CD14-positive monocyte (primary cell): ENCODE data around the gene NEUROD2. TPM values are rescaled to one million over a fixed set of nuclear protein-coding genes. Genes with fewer than 3 reads are reported as not detected.
A peak's percentile ranks its signal among the peaks of the same experiment; 100 is the strongest.

Experiments used
- DNase-seq, 3 donors: peaks; one replicate each; pipeline ENCODE4 v3.0.0-alpha.2; 2011 to 2022
- H2AFZ ChIP-seq: 2 replicates; pipeline ENCODE4 v1.6.0; 2012; ENCODE audit warnings: mild to moderate bottlenecking, low read depth, low read length, inconsistent platforms; ENCODE audit not compliant: insufficient read depth, poor library complexity, severe bottlenecking
- H3K27ac ChIP-seq, 2 donors: 1 replicate in 1 of 2; 2 replicates in 1 of 2; pipeline ENCODE4 v1.5.1; 2012 to 2013; ENCODE audit warnings: low read length in 2 of 2, control low read depth in 1 of 2, inconsistent platforms in 1 of 2, low read depth in 1 of 2, mild to moderate bottlenecking in 1 of 2
- H3K27me3 ChIP-seq, 2 donors: one replicate each; pipeline versions ENCODE4 v1.6.0 to v1.6.1; 2011 to 2013; ENCODE audit warnings: low read length in 2 of 2; ENCODE audit not compliant: control insufficient read depth in 2 of 2, insufficient read depth in 2 of 2
- H3K36me3 ChIP-seq, 2 donors: replicated peaks in 1 of 2; 1 replicate in 1 of 2; 2 replicates in 1 of 2; pipeline versions ENCODE4 v1.5.1 to v1.6.1; 2012 to 2013; ENCODE audit warnings: low read length in 2 of 2, control low read depth in 1 of 2, inconsistent platforms in 1 of 2, mild to moderate bottlenecking in 1 of 2; ENCODE audit not compliant: insufficient read depth in 2 of 2, control insufficient read depth in 1 of 2
- H3K4me1 ChIP-seq, 2 donors: 1 replicate in 1 of 2; 2 replicates in 1 of 2; pipeline versions ENCODE4 v1.5.1 to v1.6.1; 2012 to 2013; ENCODE audit warnings: low read length in 2 of 2, control low read depth in 1 of 2, inconsistent platforms in 1 of 2, mild to moderate bottlenecking in 1 of 2, moderate library complexity in 1 of 2; ENCODE audit not compliant: insufficient read depth in 2 of 2, control insufficient read depth in 1 of 2
- H3K4me2 ChIP-seq: replicated peaks from 2 replicates; pipeline ENCODE3; 2012; ENCODE audit warnings: low read length, moderate library complexity, mild to moderate bottlenecking; ENCODE audit not compliant: poor library complexity, severe bottlenecking; ENCODE audit errors: extremely low read depth
- H3K4me3 ChIP-seq, 3 experiments: fragments of 200-600 bp in 1 of 3; sonication (generic) in 1 of 3; replicated peaks in 1 of 3; 1 replicate in 2 of 3; 2 replicates in 1 of 3; pipeline ENCODE4 v1.5.1; 2011 to 2013; ENCODE audit warnings: low read length in 3 of 3, mild to moderate bottlenecking in 3 of 3, control low read depth in 2 of 3, low read depth in 2 of 3, inconsistent platforms in 1 of 3, moderate library complexity in 1 of 3
- H3K79me2 ChIP-seq: 2 replicates; pipeline ENCODE4 v1.6.0; 2012; ENCODE audit warnings: mild to moderate bottlenecking, control low read depth, inconsistent platforms, low read length, moderate library complexity; ENCODE audit not compliant: insufficient read depth
- H3K9ac ChIP-seq: 2 replicates; pipeline ENCODE4 v1.6.0; 2017; ENCODE audit warnings: low read length, mild to moderate bottlenecking; ENCODE audit not compliant: insufficient read depth, poor library complexity, severe bottlenecking
- H3K9me3 ChIP-seq, 2 donors: replicated peaks in 1 of 2; 1 replicate in 1 of 2; 2 replicates in 1 of 2; pipeline versions ENCODE4 v1.5.1 to v1.6.1; 2012 to 2013; ENCODE audit warnings: low read length in 2 of 2, control low read depth in 1 of 2; ENCODE audit not compliant: control insufficient read depth in 1 of 2, insufficient read depth in 1 of 2
- H4K20me1 ChIP-seq: 2 replicates; pipeline ENCODE4 v1.6.0; 2012; ENCODE audit warnings: mild to moderate bottlenecking, low read length, control low read depth, moderate library complexity; ENCODE audit not compliant: insufficient read depth
- H3K27ac Mint-ChIP-seq, 7 donors: one replicate each; pipeline ENCODE4 v1.8.0; 2020; ENCODE audit warnings: mild to moderate bottlenecking in 7 of 7, mixed read lengths in 7 of 7, moderate library complexity in 6 of 7, inconsistent platforms in 2 of 7
- H3K27me3 Mint-ChIP-seq, 3 donors: one replicate each; pipeline ENCODE4 v1.8.0; 2021 to 2022; ENCODE audit warnings: low read depth in 3 of 3, mild to moderate bottlenecking in 3 of 3, mixed read lengths in 3 of 3, moderate library complexity in 3 of 3, inconsistent platforms in 1 of 3
- H3K36me3 Mint-ChIP-seq, 2 donors: one replicate each; pipeline ENCODE4 v1.8.0; 2020; ENCODE audit warnings: mixed read lengths in 2 of 2, inconsistent platforms in 1 of 2, mild to moderate bottlenecking in 1 of 2
- H3K4me1 Mint-ChIP-seq: one replicate; pipeline ENCODE4 v1.8.0; 2020; ENCODE audit warnings: mild to moderate bottlenecking, mixed read lengths
- H3K4me3 Mint-ChIP-seq, 2 donors: one replicate each; pipeline ENCODE4 v1.8.0; 2020; ENCODE audit warnings: mild to moderate bottlenecking in 2 of 2, mixed read lengths in 2 of 2, moderate library complexity in 1 of 2
- H3K9me3 Mint-ChIP-seq, 7 donors: one replicate each; pipeline ENCODE4 v1.8.0; 2020 to 2022; ENCODE audit warnings: mixed read lengths in 7 of 7, mild to moderate bottlenecking in 6 of 7, moderate library complexity in 6 of 7, inconsistent platforms in 2 of 7
- CTCF ChIP-seq: fragments of 200-600 bp; IDR thresholded peaks from one replicate; pipeline ENCODE4 v1.8.0; 2022; ENCODE audit warnings: antibody characterized with exemption, mild to moderate bottlenecking
- WGBS: methylation state at CpG from one replicate; pipeline ENCODE4 v1.1.5; 2013; ENCODE audit warnings: missing lambda C conversion rate; ENCODE audit not compliant: insufficient coverage; 5-methylcytosine and 5-hydroxymethylcytosine counted together
- intact Hi-C, 2 donors: fragments of 100-400 bp; cut with micrococcal nuclease; formaldehyde crosslinking; loops; one replicate each; pipeline versions ENCODE4 v1.15.0 to v1.15.1; 2023
- polyA plus RNA-seq, 3 donors: library from polyadenylated mRNA; depleted of rRNA in 1 of 3; unstranded in 2 of 3; stranded (reverse) in 1 of 3; fragments of 300-500 nt in 2 of 3; fragments of >200 nt in 1 of 3; fragmentation: Illumina TruSeq in 2 of 3; gene quantifications; 1 replicate in 2 of 3; 2 replicates in 1 of 3; pipeline ENCODE4 v1.2.3, GENCODE V29; 2012 to 2021

Gene NEUROD2
- polyA plus RNA-seq, 3 donors, result not detected

GRCh38 chr17:39600997-39601597, 6.6 kb downstream of the NEUROD2 start:
- H3K4me1 Mint-ChIP-seq, result peaks cover 21% of the 10 kb centered on the region
- H3K27me3 ChIP-seq, result peaks cover 91 to 99% of the 10 kb centered on the region in 2 donors
- H3K79me2 ChIP-seq, result no peaks in the 10 kb centered on the region
- no peak overlapping the region for H3K27ac ChIP-seq
- intact Hi-C loops, result no loop called here
- 5% methylated on average over 10 of the region's 21 CpGs for WGBS
- H3K27me3 Mint-ChIP-seq, result peaks cover 93 to 99% (median 98%) of the 10 kb centered on the region in 3 donors
- H3K4me3 ChIP-seq, result no peak overlapping the region
- H3K36me3 ChIP-seq, result no peaks in the 10 kb centered on the region
- H3K4me2 ChIP-seq, result no peak overlapping the region
- TF ChIP-seq CTCF, result no peak
- H3K36me3 Mint-ChIP-seq, result peaks cover 0 to 3% of the 10 kb centered on the region in 2 donors
- peaks cover 1 to 3% of the 10 kb centered on the region in 2 donors for H3K4me1 ChIP-seq
- no peak overlapping the region for H3K9ac ChIP-seq
- peak overlapping the region in 1 of 2 donors; percentile 85 for H3K4me3 Mint-ChIP-seq
- H3K27ac Mint-ChIP-seq, result no peak overlapping the region
- no peak for DNase-seq
- peaks cover 0 to 34% (median 7%) of the 10 kb centered on the region in 7 donors for H3K9me3 Mint-ChIP-seq
- no peak overlapping the region for H2AFZ ChIP-seq
- peaks cover 0 to 44% of the 10 kb centered on the region in 2 donors for H3K9me3 ChIP-seq
- H4K20me1 ChIP-seq, result no peaks in the 10 kb centered on the region

GRCh38 chr17:39600288-39600996, 7.3 kb downstream of the NEUROD2 start:
- Mint-ChIP-seq H3K9me3 (peaks cover 0 to 37% (median 7%) of the 10 kb centered on the region in 7 donors), H3K27me3 (peaks cover 96 to 100% (median 99%) of the 10 kb centered on the region in 3 donors), H3K27ac (no peak overlapping the region), H3K4me1 (peaks cover 17% of the 10 kb centered on the region), H3K36me3 (peaks cover 0 to 3% of the 10 kb centered on the region in 2 donors), H3K4me3 (peak overlapping the region in 1 of 2 donors; percentile 63)
- H3K4me1 ChIP-seq, result peaks cover 0 to 3% of the 10 kb centered on the region in 2 donors
- no peak for DNase-seq
- H3K27me3 ChIP-seq, result peaks cover 92 to 100% of the 10 kb centered on the region in 2 donors
- 6% methylated on average over 7 of the region's 13 CpGs for WGBS
- H3K9me3 ChIP-seq, result peaks cover 0 to 48% of the 10 kb centered on the region in 2 donors
- H3K4me3 ChIP-seq, result no peak overlapping the region
- no peaks in the 10 kb centered on the region for H4K20me1 ChIP-seq
- H3K4me2 ChIP-seq, result no peak overlapping the region
- intact Hi-C loops, result no loop called here
- no peak for TF ChIP-seq CTCF
- no peaks in the 10 kb centered on the region for H3K79me2 ChIP-seq
- no peaks in the 10 kb centered on the region for H3K36me3 ChIP-seq
- H3K27ac ChIP-seq, result no peak overlapping the region
- H3K9ac ChIP-seq, result no peak overlapping the region
- no peak overlapping the region for H2AFZ ChIP-seq
